Fibroblast of lung (primary cell): ENCODE results near the gene CNTNAP5. TPM values are rescaled to one million over a fixed set of nuclear protein-coding genes. Genes with fewer than 3 reads are reported as not detected.

Source experiments
- DNase-seq, 2 donors: peaks; one replicate each; pipeline versions ENCODE4 v3.0.0 to v3.0.0-alpha.2; 2010; ENCODE audit warnings: low read depth in 2 of 2
- H2AFZ ChIP-seq: 2 replicates; pipeline ENCODE4 v1.5.1; 2012; ENCODE audit warnings: low read length, control low read depth, inconsistent platforms
- H3K27ac ChIP-seq: 2 replicates; pipeline ENCODE4 v1.5.1; 2011; ENCODE audit warnings: low read length, control low read depth; ENCODE audit not compliant: insufficient read depth
- H3K27me3 ChIP-seq: 2 replicates; pipeline ENCODE4 v1.5.1; 2011; ENCODE audit warnings: mild to moderate bottlenecking, low read length; ENCODE audit not compliant: control insufficient read depth, insufficient read depth
- H3K36me3 ChIP-seq: 2 replicates; pipeline ENCODE4 v1.5.1; 2011; ENCODE audit warnings: low read length; ENCODE audit not compliant: control insufficient read depth, insufficient read depth
- H3K4me1 ChIP-seq: 2 replicates; pipeline ENCODE4 v1.5.1; 2011; ENCODE audit warnings: low read length; ENCODE audit not compliant: control insufficient read depth, insufficient read depth; ENCODE audit errors: extremely low read depth
- H3K4me2 ChIP-seq: 2 replicates; pipeline ENCODE4 v1.5.1; 2011; ENCODE audit warnings: low read length, control low read depth; ENCODE audit not compliant: insufficient read depth; ENCODE audit errors: extremely low read depth
- H3K4me3 ChIP-seq, 4 experiments: fragments of 200-600 bp in 1 of 4; sonication (generic) in 1 of 4; replicated peaks in 1 of 4; 2 replicates each; pipeline ENCODE4 v1.5.1; 2011 to 2016; ENCODE audit warnings: low read length in 4 of 4, low read depth in 3 of 4, mild to moderate bottlenecking in 3 of 4, control low read depth in 2 of 4, inconsistent platforms in 1 of 4, mixed read lengths in 1 of 4; ENCODE audit not compliant: insufficient read depth in 1 of 4; ENCODE audit errors: control extremely low read depth in 1 of 4
- H3K79me2 ChIP-seq: 2 replicates; pipeline ENCODE4 v1.5.1; 2012; ENCODE audit warnings: mild to moderate bottlenecking, low read length, inconsistent platforms; ENCODE audit not compliant: control insufficient read depth, insufficient read depth
- H3K9ac ChIP-seq: 2 replicates; pipeline ENCODE4 v1.5.1; 2011; ENCODE audit warnings: mild to moderate bottlenecking, low read length, control low read depth; ENCODE audit not compliant: insufficient read depth
- H3K9me3 ChIP-seq: 2 replicates; pipeline ENCODE4 v1.5.1; 2012; ENCODE audit warnings: low read depth, low read length; ENCODE audit not compliant: control insufficient read depth, insufficient read depth
- H4K20me1 ChIP-seq: 2 replicates; pipeline ENCODE4 v1.5.1; 2011; ENCODE audit warnings: low read length; ENCODE audit not compliant: control insufficient read depth, insufficient read depth; ENCODE audit errors: extremely low read depth
- EZH2 ChIP-seq: IDR thresholded peaks from 2 replicates; pipeline ENCODE4 v1.5.1; 2012; ENCODE audit warnings: low read length, control low read depth, mild to moderate bottlenecking; ENCODE audit errors: missing control alignments
- polyA plus RNA-seq, 2 donors: library from polyadenylated mRNA; depleted of rRNA in 1 of 2; stranded (reverse) in 1 of 2; unstranded in 1 of 2; fragments of >200 nt; gene quantifications; 2 replicates each; pipeline ENCODE4 v1.2.1, GENCODE V29; 2011 to 2012; ENCODE audit warnings: missing spikeins in 1 of 2
- total RNA-seq: library from RNA; depleted of rRNA; stranded (reverse); fragments of >200 nt; gene quantifications from 2 replicates; pipeline ENCODE4 v1.2.1, GENCODE V29; 2014
- TF ChIP-seq, protein P1 (sequence below), 2 donors: IDR thresholded peaks in 1 of 2; conservative IDR thresholded peaks in 1 of 2; 1 replicate in 1 of 2; 2 replicates in 1 of 2; pipeline ENCODE4 v1.5.1; 2011 to 2012; ENCODE audit warnings: low read length in 2 of 2, control low read depth in 1 of 2, inconsistent platforms in 1 of 2, low read depth in 1 of 2, mild to moderate bottlenecking in 1 of 2

CNTNAP5 gene
- total and polyA plus RNA-seq, 2 donors (not counting 1 experiment from before 2014, with no cell fraction given), result not detected

DNA sequence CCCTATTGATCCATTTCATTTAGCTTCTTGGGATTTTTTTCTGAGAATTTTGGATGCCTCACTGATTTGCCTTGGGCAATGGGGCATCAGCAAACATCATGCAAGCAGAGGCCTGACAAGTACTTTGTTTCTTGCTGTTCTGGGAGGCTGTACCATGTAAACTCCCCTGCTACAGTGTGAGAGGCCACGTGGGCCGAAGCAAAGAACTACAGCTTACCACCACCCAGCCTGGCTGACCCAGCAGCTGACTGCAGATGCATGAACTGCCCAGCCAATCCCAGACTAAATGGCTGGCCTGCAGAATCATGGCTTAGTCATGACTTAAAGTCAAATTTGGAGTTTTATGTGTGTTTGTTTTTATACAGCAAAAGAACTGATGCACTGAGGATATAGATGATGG lies 579.9 kb downstream of the CNTNAP5 start:
- no peak overlapping the region for H3K4me3 ChIP-seq
- no peaks in the 10 kb centered on the region for H3K4me1 ChIP-seq
- no peaks in the 10 kb centered on the region for H4K20me1 ChIP-seq
- H3K36me3 ChIP-seq, result no peaks in the 10 kb centered on the region
- no peak for DNase-seq
- no peak overlapping the region for H3K9ac ChIP-seq
- no peak overlapping the region for H3K27ac ChIP-seq
- no peaks in the 10 kb centered on the region for H3K9me3 ChIP-seq
- no peaks in the 10 kb centered on the region for H3K79me2 ChIP-seq
- no peak overlapping the region for H3K4me2 ChIP-seq
- TF ChIP-seq, protein P1, sequence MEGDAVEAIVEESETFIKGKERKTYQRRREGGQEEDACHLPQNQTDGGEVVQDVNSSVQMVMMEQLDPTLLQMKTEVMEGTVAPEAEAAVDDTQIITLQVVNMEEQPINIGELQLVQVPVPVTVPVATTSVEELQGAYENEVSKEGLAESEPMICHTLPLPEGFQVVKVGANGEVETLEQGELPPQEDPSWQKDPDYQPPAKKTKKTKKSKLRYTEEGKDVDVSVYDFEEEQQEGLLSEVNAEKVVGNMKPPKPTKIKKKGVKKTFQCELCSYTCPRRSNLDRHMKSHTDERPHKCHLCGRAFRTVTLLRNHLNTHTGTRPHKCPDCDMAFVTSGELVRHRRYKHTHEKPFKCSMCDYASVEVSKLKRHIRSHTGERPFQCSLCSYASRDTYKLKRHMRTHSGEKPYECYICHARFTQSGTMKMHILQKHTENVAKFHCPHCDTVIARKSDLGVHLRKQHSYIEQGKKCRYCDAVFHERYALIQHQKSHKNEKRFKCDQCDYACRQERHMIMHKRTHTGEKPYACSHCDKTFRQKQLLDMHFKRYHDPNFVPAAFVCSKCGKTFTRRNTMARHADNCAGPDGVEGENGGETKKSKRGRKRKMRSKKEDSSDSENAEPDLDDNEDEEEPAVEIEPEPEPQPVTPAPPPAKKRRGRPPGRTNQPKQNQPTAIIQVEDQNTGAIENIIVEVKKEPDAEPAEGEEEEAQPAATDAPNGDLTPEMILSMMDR (conservative IDR thresholded peaks at IDR 0.05 in 1 of 2, IDR thresholded peaks at IDR 0.05 in 1 of 2; ENCODE audit: low read depth in 1 of 2, low read length in 2 of 2), result no peak
- TF ChIP-seq EZH2, result no peak
- no peak overlapping the region for H2AFZ ChIP-seq
- H3K27me3 ChIP-seq, result no peaks in the 10 kb centered on the region

DNA sequence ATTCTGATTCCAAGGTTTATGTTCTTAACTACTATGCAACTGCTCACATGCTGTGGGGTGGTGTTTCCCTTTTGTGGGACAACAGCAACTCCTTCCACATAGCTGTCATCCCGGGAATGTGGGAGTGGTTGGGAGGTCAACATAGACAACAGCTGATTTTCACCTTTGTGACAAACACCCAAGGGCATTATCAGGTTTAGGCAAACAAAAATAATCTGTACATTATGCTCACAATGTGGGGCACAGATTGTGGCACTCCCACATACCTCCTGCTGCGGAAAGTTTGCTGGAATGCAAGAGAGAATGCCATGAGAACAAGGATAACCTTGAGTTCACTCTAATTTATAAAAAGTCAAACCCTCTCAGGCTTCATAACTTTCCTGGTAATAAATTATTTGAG lies 582.6 kb downstream of the CNTNAP5 start:
- Histone ChIP-seq H3K79me2 (no peaks in the 10 kb centered on the region), H3K4me1 (no peaks in the 10 kb centered on the region), H3K9me3 (no peaks in the 10 kb centered on the region), H3K27ac (no peak overlapping the region), H4K20me1 (no peaks in the 10 kb centered on the region), H3K4me3 (no peak overlapping the region), H3K27me3 (no peaks in the 10 kb centered on the region), H2AFZ (no peak overlapping the region), H3K9ac (no peak overlapping the region), H3K36me3 (no peaks in the 10 kb centered on the region), H3K4me2 (no peak overlapping the region)
- TF ChIP-seq EZH2, result no peak
- TF ChIP-seq, protein P1 (conservative IDR thresholded peaks at IDR 0.05 in 1 of 2, IDR thresholded peaks at IDR 0.05 in 1 of 2; ENCODE audit: low read depth in 1 of 2, low read length in 2 of 2), result no peak
- DNase-seq, result no peak

DNA sequence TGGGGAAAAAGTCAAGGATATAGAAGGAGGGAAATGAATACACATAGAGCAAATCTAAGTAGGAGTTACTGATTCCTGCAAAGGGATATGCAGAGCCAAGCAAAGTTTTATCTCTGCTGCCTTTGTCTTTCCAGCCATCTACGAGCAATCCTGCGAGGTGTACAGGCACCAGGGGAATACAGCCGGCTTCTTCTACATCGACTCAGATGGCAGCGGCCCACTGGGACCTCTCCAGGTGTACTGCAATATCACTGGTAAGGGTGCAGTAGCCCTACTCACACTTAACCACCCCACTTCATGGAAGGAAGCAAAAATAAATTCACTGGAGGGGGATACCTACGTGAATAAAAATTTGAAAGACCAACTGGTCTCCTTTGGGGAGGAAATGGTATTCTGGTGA lies 584.6 kb downstream of the CNTNAP5 start:
- Histone ChIP-seq H3K4me3 (no peak overlapping the region), H3K4me2 (no peak overlapping the region), H3K4me1 (no peaks in the 10 kb centered on the region), H3K27ac (no peak overlapping the region), H2AFZ (no peak overlapping the region), H4K20me1 (no peaks in the 10 kb centered on the region), H3K36me3 (no peaks in the 10 kb centered on the region), H3K9me3 (no peaks in the 10 kb centered on the region), H3K27me3 (no peaks in the 10 kb centered on the region), H3K79me2 (no peaks in the 10 kb centered on the region), H3K9ac (no peak overlapping the region)
- DNase-seq, result no peak
- TF ChIP-seq, protein P1 (conservative IDR thresholded peaks at IDR 0.05 in 1 of 2, IDR thresholded peaks at IDR 0.05 in 1 of 2; ENCODE audit: low read depth in 1 of 2, low read length in 2 of 2), result no peak
- no peak for TF ChIP-seq EZH2
